ENCODE data around the gene CHGA.

CHGA gene

DNA sequence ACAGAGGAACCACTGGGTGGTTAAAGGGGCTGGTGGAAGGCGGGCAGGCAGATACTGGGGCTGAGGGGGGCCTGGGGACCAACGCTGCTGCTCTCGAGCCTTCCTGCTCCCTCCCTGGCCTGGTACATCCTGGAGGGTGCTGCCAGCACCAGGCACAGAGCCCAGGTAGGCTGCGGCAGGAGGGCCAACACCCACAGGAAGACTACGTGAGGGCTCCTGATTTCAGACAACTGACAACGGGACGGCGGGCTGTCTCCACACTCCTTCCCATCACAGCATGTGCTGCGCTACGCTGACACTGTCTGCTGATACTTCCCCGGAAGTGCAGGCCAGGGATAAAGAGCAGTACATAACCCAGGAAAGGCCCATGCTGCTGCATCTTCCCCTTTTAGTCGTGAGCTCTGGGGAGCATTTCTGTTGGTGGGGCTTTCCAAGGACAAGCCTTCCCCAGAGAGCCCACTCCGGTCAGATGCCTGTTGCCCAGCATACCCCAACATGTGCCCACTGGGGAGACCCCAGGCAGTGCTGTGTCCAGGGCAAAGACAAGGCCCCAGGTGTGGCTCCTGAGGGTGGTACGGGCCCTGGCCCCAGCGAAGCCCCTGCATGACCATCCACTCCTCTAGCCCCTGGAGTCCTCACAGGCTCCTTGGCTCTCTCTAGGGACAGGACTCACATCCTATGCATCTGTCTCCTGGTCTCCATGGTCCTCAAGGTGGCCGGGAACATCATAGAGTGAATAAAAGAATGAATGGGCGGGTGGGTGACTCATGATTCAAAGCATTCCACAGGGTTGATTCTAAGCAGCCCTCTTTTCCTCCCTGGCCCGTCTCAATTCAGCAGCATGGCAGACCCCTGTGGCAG is 38.0 kb downstream of the CHGA start:
- DNase-seq (ENCODE audit: low read depth in 2 of 2) = no peak

- DNase-seq (ENCODE audit: low read depth in 2 of 2) = no peak
Observed at GRCh38 chr14:92961567-92961855, 38.6 kb downstream of the CHGA start.

DNA sequence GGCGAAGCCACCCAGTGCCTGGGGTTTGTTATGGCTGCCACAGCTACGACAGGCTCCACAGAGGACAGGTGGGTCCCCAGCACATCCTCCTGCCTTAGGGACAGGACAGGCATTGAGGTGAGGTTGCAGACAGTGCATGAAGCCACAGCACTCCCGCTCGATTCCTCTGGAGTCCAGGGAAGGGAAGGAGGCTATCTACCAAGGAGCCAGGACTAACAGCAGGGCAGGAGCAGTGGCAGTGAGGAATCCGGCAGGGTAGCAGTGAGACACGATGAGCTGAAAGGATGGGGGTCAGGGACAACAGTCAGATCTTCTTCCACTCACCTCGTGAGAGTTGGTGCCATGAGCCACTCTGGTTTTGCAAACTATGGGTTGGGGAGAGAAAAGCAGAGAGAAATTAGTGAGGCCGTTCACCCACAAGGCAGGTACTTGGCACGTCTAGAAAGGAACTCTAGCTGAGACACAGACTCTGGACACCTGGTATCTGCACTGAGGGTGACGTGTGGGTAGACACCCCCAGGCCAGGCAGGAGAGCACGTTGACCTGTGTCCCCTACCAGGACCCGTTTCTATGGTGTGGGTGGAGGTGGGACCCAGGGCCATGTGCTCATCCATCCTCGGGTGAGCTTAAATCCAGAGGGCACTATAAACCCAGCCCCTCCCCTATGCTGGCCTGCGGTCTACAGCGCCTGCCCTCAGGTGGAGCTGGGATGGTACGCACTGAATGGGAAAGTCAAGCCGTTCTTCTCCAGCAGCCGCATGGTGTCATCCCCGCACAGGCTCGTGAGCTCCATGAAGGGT is 39.3 kb downstream of the CHGA start:
- DNase-seq (ENCODE audit: low read depth in 2 of 2) = no peak

- DNase-seq (ENCODE audit: low read depth in 2 of 2) = no peak
Observed at GRCh38 chr14:92962831-92963095, 39.8 kb downstream of the CHGA start.

DNA sequence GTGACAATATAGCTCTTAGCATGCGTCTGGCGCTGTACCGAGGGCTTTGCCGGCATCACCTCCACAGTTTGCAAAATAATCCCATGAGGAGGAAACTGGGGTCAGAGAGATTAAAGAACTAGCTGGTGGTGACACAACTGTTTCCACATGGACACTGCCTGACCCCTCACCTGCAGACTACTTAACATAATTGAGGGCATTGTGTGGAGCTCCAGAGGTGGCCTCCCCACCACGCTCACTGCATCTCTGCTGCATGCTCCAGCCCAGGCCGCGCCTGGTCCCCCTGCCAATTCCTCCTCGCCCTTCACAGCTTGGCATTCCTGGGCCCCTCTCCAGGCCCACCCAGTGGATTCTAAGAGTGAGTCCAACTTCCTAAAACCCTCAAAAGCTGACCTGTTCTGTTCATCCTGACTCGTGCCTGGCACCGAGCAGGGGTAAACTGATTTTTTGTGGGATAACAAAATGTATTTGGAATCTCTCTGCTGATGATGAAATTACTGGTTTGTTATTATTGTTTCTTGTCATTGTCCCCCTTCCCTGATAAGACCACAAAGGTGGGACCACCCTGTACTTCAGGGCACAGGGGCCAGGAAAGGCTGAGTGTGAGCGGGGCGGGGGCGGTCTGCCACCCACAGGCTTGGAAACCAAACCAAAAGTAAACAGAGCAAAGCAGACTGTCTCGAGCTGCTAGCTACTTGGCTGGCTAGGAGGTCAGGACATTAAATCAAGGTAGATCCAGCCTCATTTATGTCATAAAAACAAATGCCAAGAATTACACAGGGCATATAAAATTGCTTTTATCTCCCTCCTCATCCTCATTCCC is 40.6 kb downstream of the CHGA start:
- DNase-seq (ENCODE audit: low read depth in 2 of 2) = no peak

- no peak for DNase-seq (ENCODE audit: low read depth in 2 of 2)
Observed at GRCh38 chr14:92964124-92965109, 41.5 kb downstream of the CHGA start.

GRCh38 chr14:92965281-92965680 is 42.3 kb downstream of the CHGA start:
- no peak for DNase-seq (ENCODE audit: low read depth in 2 of 2)

DNA sequence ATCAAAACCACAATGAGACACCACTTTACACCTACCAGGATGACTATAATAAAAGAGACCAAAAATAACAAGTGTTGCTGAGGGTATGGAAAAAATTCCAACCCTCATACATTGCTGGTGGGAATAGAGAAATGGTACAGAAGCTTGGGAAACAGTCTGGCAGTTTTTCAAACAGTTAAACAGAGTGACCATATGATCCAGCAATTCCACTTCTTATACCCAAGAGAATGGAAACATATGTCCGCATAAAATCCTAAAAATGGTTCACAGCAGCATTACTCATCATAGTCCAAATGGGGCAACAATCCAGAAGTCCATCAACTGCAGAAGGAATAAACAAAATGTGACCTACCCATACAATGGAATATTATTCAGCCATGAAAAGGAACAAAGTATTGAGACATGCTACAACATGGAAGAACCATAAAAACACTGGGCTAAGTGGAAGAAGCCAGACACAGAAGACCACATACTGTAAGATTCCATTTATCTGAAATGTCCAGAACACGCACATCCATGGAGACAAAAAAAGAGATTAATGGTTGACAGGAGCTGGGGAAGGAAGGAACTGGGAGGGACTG is 44.5 kb downstream of the CHGA start:
- DNase-seq (ENCODE audit: low read depth in 2 of 2) = no peak

DNA sequence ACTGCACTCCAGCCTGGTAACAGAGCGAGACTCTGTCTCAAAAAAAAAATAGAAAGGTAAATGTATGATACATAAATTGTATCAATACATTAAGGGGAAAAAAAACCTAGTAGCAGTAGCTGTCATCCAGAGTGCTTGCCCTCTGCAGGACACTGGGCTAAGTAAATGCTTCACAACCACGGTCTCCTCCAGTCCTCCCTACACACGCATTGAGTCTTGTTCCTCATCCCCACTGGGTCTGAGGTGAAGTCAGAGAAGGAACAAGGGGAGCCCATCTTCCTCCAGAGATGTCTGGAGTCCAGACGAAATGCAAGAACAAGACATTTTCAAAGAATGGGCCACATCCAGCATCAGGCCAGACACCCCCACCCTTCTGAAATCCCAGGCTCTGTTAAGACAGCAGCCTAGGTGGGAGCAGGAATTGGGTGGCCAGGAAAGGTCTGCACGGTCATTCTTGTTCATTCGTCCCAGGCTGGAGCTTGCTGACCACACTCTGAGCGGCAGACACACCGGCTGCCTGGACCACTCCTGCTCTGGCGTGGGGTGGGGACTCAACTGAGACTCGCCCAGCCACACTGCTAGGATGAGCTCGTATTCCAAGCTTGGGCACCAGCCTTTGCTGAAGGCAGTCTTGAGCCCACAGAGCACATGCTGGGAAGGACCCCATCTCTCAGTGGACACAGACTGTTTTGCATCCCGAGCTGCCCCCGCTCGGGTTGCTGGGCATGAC is 45.5 kb downstream of the CHGA start:
- DNase-seq (ENCODE audit: low read depth in 2 of 2) = no peak

GRCh38 chr14:92969430-92969829 is 46.5 kb downstream of the CHGA start:
- DNase-seq (ENCODE audit: low read depth in 2 of 2) = no peak

DNA sequence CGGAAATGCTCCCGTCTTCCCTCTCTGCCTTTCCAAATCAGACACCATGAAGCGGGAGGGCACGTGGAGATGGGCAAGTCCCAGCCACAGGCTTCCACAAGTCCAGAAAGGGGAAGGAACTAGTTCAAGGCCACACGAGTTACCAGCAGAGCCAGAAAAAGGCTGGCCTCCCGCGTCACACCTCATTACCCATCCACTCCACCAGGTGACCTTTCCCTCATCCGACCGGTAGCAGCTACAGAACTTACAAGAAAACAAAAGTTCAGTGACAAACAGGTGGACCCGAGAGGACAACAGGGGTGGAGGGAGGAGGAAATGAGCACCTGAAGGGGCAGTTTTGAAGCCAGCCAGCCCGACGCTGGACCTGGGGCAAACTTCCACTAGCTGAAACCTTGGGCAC is 46.9 kb downstream of the CHGA start:
- DNase-seq (ENCODE audit: low read depth in 2 of 2) = no peak

DNA sequence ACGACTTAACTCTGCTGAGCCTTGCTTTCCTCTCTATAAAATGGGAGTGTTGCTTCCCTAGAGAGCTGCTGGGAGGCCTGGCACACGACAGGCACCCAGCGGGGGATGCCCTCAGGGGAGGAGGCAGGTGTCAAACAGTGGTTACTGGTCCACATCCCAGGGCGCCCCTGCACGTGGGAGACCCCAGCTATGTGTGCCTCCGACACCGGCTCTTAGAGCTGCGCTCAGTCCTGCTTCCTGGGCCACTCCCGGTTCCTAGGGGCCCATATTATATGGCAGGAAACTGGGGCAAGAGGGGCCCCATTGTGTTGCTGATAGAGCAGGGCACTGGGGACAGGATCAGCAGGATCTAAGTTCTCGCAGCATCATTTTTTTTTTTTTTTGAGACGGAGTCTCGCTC is 47.3 kb downstream of the CHGA start:
- DNase-seq (ENCODE audit: low read depth in 2 of 2) = no peak

DNA sequence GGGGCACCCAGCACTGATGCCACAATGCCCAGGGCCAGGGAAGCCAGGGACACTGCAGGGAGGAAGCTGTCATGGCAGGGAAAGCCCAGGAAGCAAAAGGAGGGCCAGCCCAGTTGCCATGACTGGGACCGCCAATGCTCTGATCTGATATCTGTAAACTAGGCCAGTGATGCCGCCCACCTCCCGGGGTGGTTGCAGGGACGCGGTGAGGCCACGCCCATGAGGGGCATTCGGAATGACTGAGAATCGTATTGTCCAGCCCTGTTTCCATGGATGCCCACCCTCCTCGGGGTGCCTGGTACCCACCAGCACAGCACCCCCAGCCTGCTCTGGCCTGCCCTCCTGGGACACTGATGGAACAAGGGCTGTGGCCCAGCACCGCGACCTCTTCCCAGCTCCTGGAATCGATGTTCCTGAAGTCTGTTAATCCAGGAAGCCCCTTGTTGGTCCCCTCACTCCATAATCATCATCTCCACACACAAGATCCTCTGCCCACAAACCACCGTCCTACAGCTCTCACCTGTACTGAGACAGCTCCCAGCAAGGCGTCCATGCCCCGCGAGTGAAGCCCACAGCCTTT is 48.7 kb downstream of the CHGA start:
- DNase-seq (ENCODE audit: low read depth in 2 of 2) = no peak

- DNase-seq (ENCODE audit: low read depth in 2 of 2) = peak in 1 of 2 experiments; percentile 10
Observed at GRCh38 chr14:92973261-92973797, 50.4 kb downstream of the CHGA start.

DNA sequence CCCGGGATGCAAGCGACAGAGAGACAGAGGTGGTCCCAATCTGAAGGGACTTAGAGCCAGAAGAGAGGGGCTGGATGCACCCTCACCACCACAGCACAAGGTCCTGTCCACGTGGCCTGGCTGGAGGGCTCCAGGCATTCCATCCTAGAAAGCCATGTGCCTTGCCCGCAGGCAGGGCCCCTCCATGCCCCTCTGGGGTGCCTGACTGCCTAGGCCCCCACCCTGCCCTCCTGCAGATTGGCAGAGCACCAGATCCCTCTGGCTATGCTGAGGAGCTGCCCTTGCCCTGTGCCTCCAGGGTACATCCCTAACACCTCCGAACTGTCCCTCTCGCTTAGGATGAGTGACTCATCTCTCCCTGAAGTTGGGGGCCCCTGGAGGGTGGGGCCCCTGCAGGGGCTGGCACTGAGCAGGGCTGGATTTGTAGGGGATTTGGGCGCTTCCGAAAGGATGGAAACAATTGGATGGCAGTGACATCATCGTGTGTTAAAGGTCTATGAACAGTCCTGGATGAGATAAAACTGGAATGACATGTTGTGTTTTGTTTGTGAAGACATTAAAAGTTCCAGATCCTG is 50.9 kb downstream of the CHGA start:
- DNase-seq (ENCODE audit: low read depth in 2 of 2) = no peak

DNA sequence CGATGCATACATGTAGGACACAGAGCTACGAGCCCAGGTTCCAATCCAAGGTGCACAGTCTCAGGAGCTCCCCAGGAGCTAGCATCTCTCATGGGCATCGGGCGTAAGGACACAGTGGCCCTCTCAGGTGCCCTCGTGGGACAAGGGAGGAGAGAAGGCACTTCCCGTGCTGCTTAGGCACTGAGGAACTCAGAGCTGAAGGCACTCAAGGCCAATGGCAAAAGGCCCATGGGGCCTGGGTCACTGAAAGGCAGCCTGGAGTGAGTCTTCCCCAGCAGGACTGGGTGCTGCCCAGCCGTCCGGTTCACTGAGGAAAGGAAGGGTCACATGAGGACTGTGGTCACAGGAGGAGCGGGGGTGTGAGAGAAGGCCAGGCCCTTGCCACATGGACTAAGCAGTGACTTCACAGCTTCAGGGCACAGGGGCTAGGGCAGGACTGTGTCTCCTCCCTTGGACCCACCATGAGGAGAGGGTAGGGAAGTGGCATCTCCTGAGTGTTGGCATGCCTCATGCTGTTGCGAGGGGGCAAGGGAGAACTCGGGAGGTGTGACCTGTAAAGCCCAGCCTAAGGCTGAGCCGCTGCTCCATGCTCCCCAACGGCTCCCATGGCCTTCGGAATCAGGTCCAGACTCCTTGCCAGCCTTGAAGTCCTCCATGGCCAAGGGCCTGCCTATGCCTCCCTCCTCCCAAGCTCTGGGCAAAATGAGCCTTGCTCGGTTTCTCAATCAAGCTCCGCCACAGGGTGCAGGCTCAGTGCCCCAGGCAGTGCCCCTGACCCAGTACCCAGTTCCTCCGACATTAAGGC is 51.8 kb downstream of the CHGA start:
- no peak for DNase-seq (ENCODE audit: low read depth in 2 of 2)

- DNase-seq (ENCODE audit: low read depth in 2 of 2) = no peak
Observed at GRCh38 chr14:92976268-92976667, 53.3 kb downstream of the CHGA start.

- no peak for DNase-seq (ENCODE audit: low read depth in 2 of 2)
Observed at GRCh38 chr14:92978229-92979021, 55.5 kb downstream of the CHGA start.
